ENCODE data around the gene SKIC8.
"Not testable (repeated sequence)": the region's sequence is repeated elsewhere in the genome, so short reads cannot be mapped to it uniquely, and the experiment has no call there.

The SKIC8 gene

GRCh38 chr15:78263907-78264303 is 35.5 kb downstream of the SKIC8 start:
- no peak overlapping the region; the same call in 1 of the 2 replicates for H3K4me3 ChIP-seq (ENCODE audit: low read length)
- peaks cover 23% of the 10 kb centered on the region for H3K27me3 ChIP-seq (ENCODE audit: insufficient read depth, low read length)
- no peaks in the 10 kb centered on the region for H3K4me1 ChIP-seq (ENCODE audit: insufficient read depth, low read length)
- H3K36me3 ChIP-seq (ENCODE audit: insufficient read depth, low read depth, low read length), result no peaks in the 10 kb centered on the region
- no peak overlapping the region for H3K9ac ChIP-seq (ENCODE audit: low read depth, low read length)
- no peak overlapping the region for H3K27ac ChIP-seq (ENCODE audit: low read length)
- no peaks in the 10 kb centered on the region for H3K9me3 ChIP-seq (ENCODE audit: insufficient read depth, low read depth, low read length)

DNA sequence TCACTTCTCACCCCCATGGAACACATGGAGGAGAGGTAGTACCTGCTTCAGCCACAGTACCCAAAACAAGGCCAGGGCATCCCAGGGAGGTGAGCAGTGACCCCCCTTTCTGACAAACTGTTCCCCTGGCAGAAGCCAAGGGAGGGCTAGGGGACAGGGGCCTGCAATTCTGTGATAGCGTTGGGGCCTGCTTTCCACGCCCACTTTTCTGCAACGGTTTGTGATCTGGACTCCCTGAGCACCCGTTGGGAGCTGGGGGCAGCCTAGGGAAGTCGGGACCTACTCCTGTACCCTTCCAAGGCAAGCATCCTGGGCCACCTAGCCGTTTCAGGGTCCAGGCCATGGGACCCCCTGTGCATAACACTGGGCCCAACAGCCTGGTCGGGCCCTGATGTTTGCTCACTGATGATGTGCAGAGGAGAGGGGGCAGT is 36.0 kb downstream of the SKIC8 start:
- Histone ChIP-seq H3K4me1 (ENCODE audit: insufficient read depth, low read length) (no peaks in the 10 kb centered on the region), H3K4me3 (ENCODE audit: low read length) (no peak overlapping the region), H3K36me3 (ENCODE audit: insufficient read depth, low read depth, low read length) (no peaks in the 10 kb centered on the region), H3K27me3 (ENCODE audit: insufficient read depth, low read length) (peaks cover 23% of the 10 kb centered on the region), H3K9ac (ENCODE audit: low read depth, low read length) (no peak overlapping the region), H3K27ac (ENCODE audit: low read length) (no peak overlapping the region), H3K9me3 (ENCODE audit: insufficient read depth, low read depth, low read length) (no peaks in the 10 kb centered on the region)

DNA sequence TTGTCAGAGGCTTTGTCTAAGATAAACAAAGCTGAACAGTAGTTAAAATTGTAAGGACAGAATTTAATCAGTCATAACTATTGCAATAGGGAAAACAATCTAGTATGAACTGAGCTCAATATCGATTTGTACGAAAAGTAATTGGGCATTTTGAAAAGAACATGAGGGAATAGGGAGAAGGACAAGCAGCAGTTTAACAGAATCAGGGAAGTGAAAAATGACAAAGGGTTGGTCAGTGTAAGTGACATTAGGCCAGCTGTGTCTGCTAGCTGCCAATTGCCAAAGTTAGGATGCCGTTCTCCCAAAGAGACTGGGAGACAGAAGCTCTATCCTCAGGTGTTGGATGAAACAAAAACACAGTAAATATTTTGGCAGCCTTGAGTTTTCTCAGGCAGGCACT is 38.3 kb downstream of the SKIC8 start:
- Histone ChIP-seq H3K4me3 (ENCODE audit: low read length) (no peak overlapping the region), H3K9ac (ENCODE audit: low read depth, low read length) (no peak overlapping the region), H3K27me3 (ENCODE audit: insufficient read depth, low read length) (peaks cover 23% of the 10 kb centered on the region), H3K4me1 (ENCODE audit: insufficient read depth, low read length) (no peaks in the 10 kb centered on the region), H3K27ac (ENCODE audit: low read length) (no peak overlapping the region), H3K36me3 (ENCODE audit: insufficient read depth, low read depth, low read length) (no peaks in the 10 kb centered on the region), H3K9me3 (ENCODE audit: insufficient read depth, low read depth, low read length) (no peaks in the 10 kb centered on the region)

- peaks cover 21% of the 10 kb centered on the region for H3K27me3 ChIP-seq (ENCODE audit: insufficient read depth, low read length)
- H3K4me3 ChIP-seq (ENCODE audit: low read length), result no peak overlapping the region
- no peaks in the 10 kb centered on the region for H3K4me1 ChIP-seq (ENCODE audit: insufficient read depth, low read length)
- no peaks in the 10 kb centered on the region for H3K9me3 ChIP-seq (ENCODE audit: insufficient read depth, low read depth, low read length)
- H3K9ac ChIP-seq (ENCODE audit: low read depth, low read length), result no peak overlapping the region
- no peak overlapping the region for H3K27ac ChIP-seq (ENCODE audit: low read length)
- no peaks in the 10 kb centered on the region for H3K36me3 ChIP-seq (ENCODE audit: insufficient read depth, low read depth, low read length)
Observed at GRCh38 chr15:78260489-78260888, 38.9 kb downstream of the SKIC8 start.

GRCh38 chr15:78259232-78259631 is 40.2 kb downstream of the SKIC8 start:
- Histone ChIP-seq H3K27ac (ENCODE audit: low read length) (no peak overlapping the region), H3K4me1 (ENCODE audit: insufficient read depth, low read length) (no peaks in the 10 kb centered on the region), H3K9ac (ENCODE audit: low read depth, low read length) (no peak overlapping the region), H3K9me3 (ENCODE audit: insufficient read depth, low read depth, low read length) (no peaks in the 10 kb centered on the region), H3K36me3 (ENCODE audit: insufficient read depth, low read depth, low read length) (no peaks in the 10 kb centered on the region), H3K4me3 (ENCODE audit: low read length) (no peak overlapping the region), H3K27me3 (ENCODE audit: insufficient read depth, low read length) (peaks cover 12% of the 10 kb centered on the region)

- no peaks in the 10 kb centered on the region for H3K9me3 ChIP-seq (ENCODE audit: insufficient read depth, low read depth, low read length)
- no peak overlapping the region for H3K9ac ChIP-seq (ENCODE audit: low read depth, low read length)
Observed at GRCh38 chr15:78257681-78258080, 41.7 kb downstream of the SKIC8 start.

GRCh38 chr15:78256044-78256437 is 43.4 kb downstream of the SKIC8 start:
- no peak overlapping the region for H3K4me3 ChIP-seq (ENCODE audit: low read length)
- no peaks in the 10 kb centered on the region for H3K4me1 ChIP-seq (ENCODE audit: insufficient read depth, low read length)
- H3K27ac ChIP-seq (ENCODE audit: low read length), result no peak overlapping the region
- H3K9me3 ChIP-seq (ENCODE audit: insufficient read depth, low read depth, low read length), result no peaks in the 10 kb centered on the region
- H3K9ac ChIP-seq (ENCODE audit: low read depth, low read length), result no peak overlapping the region
- H3K27me3 ChIP-seq (ENCODE audit: insufficient read depth, low read length), result no peaks in the 10 kb centered on the region
- no peaks in the 10 kb centered on the region for H3K36me3 ChIP-seq (ENCODE audit: insufficient read depth, low read depth, low read length)

More at GRCh38 chr15:78257681-78258080, 41.7 kb downstream of the SKIC8 start:
- H3K36me3 ChIP-seq (ENCODE audit: insufficient read depth, low read depth, low read length), result no peaks in the 10 kb centered on the region
- no peaks in the 10 kb centered on the region for H3K4me1 ChIP-seq (ENCODE audit: insufficient read depth, low read length)
- no peak overlapping the region for H3K27ac ChIP-seq (ENCODE audit: low read length)
- no peak overlapping the region for H3K4me3 ChIP-seq (ENCODE audit: low read length)
- H3K27me3 ChIP-seq (ENCODE audit: insufficient read depth, low read length), result no peaks in the 10 kb centered on the region

- H3K36me3 ChIP-seq (ENCODE audit: insufficient read depth, low read depth, low read length), result no peaks in the 10 kb centered on the region
- H3K27ac ChIP-seq (ENCODE audit: low read length), result no peak overlapping the region
- H3K27me3 ChIP-seq (ENCODE audit: insufficient read depth, low read length), result no peaks in the 10 kb centered on the region
- H3K4me3 ChIP-seq (ENCODE audit: low read length), result no peak overlapping the region
- no peak overlapping the region for H3K9ac ChIP-seq (ENCODE audit: low read depth, low read length)
- no peaks in the 10 kb centered on the region for H3K4me1 ChIP-seq (ENCODE audit: insufficient read depth, low read length)
- H3K9me3 ChIP-seq (ENCODE audit: insufficient read depth, low read depth, low read length), result no peaks in the 10 kb centered on the region
Observed at GRCh38 chr15:78255421-78256043, 43.9 kb downstream of the SKIC8 start.

GRCh38 chr15:78251136-78251535 is 48.3 kb downstream of the SKIC8 start:
- Histone ChIP-seq H3K9me3 (ENCODE audit: insufficient read depth, low read depth, low read length) (no peaks in the 10 kb centered on the region), H3K4me1 (ENCODE audit: insufficient read depth, low read length) (no peaks in the 10 kb centered on the region), H3K27me3 (ENCODE audit: insufficient read depth, low read length) (no peaks in the 10 kb centered on the region), H3K4me3 (ENCODE audit: low read length) (no peak overlapping the region), H3K9ac (ENCODE audit: low read depth, low read length) (no peak overlapping the region), H3K27ac (ENCODE audit: low read length) (no peak overlapping the region), H3K36me3 (ENCODE audit: insufficient read depth, low read depth, low read length) (no peaks in the 10 kb centered on the region)

DNA sequence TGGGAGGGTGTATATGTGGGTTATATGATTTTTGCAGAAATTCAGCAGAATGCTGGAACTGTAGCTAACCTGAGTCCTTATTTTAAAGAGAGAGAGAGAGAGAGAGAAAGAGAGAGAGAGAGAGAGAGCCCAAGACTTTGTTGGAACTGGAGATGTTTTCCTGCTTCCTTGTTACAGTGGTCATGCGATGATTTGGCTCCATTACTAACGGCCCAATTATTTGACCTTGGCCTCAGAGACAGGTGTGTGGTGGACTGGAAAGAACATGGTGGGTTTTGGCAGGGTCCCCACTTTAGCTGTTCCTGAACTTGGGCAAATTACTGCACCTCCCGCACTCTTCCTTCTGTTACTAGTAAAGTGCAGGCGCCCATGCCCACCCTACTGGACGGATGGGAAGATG is 50.3 kb downstream of the SKIC8 start:
- H3K9ac ChIP-seq (ENCODE audit: low read depth, low read length), result no peak overlapping the region

GRCh38 chr15:78247911-78248310 is 51.5 kb downstream of the SKIC8 start:
- Histone ChIP-seq H3K9ac (ENCODE audit: low read depth, low read length) (no peak overlapping the region), H3K9me3 (ENCODE audit: insufficient read depth, low read depth, low read length) (no peaks in the 10 kb centered on the region), H3K27ac (ENCODE audit: low read length) (no peak overlapping the region), H3K27me3 (ENCODE audit: insufficient read depth, low read length) (no peaks in the 10 kb centered on the region), H3K4me3 (ENCODE audit: low read length) (no peak overlapping the region), H3K36me3 (ENCODE audit: insufficient read depth, low read depth, low read length) (no peaks in the 10 kb centered on the region), H3K4me1 (ENCODE audit: insufficient read depth, low read length) (peaks cover 7% of the 10 kb centered on the region)

More for the DNA sequence above, 50.3 kb downstream of the SKIC8 start:
- no peak overlapping the region for H3K4me3 ChIP-seq (ENCODE audit: low read length)
- H3K27ac ChIP-seq (ENCODE audit: low read length), result no peak overlapping the region
- H3K27me3 ChIP-seq (ENCODE audit: insufficient read depth, low read length), result no peaks in the 10 kb centered on the region
- no peaks in the 10 kb centered on the region for H3K4me1 ChIP-seq (ENCODE audit: insufficient read depth, low read length)
- H3K36me3 ChIP-seq (ENCODE audit: insufficient read depth, low read depth, low read length), result no peaks in the 10 kb centered on the region
- H3K9me3 ChIP-seq (ENCODE audit: insufficient read depth, low read depth, low read length), result no peaks in the 10 kb centered on the region

DNA sequence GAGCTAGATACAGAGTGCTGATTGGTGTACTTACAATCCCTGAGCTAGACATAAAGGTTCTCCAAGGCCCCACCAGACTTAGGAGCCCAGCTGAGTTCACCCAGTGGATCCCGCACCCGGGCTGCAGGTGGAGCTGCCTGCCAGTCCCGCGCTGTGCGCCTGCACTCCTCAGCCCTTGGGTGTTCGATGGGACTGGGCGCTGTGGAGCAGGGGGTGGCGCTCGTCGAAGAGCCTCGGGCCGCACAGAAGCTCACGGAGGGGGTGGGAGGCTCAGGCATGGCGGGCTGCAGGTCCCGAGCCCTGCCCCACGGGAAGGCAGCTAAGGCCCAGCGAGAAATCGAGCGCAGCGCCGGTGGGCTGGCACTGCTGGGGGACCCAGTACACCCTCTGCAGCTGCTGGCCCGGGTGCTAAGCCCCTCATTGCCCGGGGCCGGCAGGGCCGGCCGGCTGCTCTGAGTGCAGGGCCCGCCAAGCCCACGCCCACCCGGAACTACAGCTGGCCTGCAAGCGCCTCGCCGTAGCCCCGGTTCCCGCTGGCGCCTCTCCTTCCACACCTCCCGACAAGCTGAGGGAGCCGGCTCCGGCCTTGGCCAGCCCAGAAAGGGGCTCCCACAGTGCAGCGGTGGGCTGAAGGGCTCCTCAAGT is 53.3 kb downstream of the SKIC8 start:
- not testable (repeated sequence) for H3K27me3 ChIP-seq (ENCODE audit: insufficient read depth, low read length); H3K4me1 ChIP-seq (ENCODE audit: insufficient read depth, low read length); H3K36me3 ChIP-seq (ENCODE audit: insufficient read depth, low read depth, low read length); H3K4me3 ChIP-seq (ENCODE audit: low read length); H3K27ac ChIP-seq (ENCODE audit: low read length); H3K9ac ChIP-seq (ENCODE audit: low read depth, low read length); H3K9me3 ChIP-seq (ENCODE audit: insufficient read depth, low read depth, low read length)
